ENCODE measurements around the gene HAO2. TPM values are rescaled to one million over a fixed set of nuclear protein-coding genes. Genes with fewer than 3 reads are reported as not detected.

HAO2 gene
- total RNA-seq, 2 donors from 2014 or later: not detected

DNA sequence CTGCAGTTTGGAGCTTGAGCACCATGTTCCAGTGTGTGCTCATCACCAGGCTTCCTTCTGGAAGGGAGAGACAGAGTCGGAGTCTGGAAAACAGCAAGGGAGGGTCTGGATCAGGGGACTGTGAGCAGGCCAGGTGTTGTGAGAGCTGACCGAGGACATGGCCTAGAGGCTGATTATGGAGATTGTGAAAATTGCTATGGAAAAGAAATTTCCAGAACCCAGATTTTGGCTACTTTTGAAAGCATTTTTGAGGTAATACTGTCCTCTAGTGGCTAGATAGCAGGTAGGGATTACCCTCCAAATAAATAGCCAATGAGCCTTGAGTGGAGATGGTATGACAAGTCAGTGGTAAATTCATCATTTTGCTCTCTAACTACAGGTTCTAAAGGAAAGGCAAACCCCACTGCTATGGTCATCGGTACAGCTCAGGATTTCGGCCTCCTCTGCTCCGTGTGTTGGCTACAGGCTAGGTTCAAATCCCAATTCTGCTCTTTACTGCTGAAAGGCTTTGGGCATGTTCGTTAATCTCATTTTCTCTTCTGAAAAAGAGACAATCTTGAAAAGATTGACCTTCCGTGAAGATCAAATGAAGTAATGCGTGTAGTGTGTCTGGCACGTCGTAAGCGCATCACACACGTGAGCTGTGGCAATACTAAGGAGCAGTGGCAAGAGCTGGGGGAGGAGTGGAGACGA is 1.0 kb upstream of the HAO2 start:
- H3K36me3 ChIP-seq: no peaks in the 10 kb centered on the region
- TF ChIP-seq, protein P1, sequence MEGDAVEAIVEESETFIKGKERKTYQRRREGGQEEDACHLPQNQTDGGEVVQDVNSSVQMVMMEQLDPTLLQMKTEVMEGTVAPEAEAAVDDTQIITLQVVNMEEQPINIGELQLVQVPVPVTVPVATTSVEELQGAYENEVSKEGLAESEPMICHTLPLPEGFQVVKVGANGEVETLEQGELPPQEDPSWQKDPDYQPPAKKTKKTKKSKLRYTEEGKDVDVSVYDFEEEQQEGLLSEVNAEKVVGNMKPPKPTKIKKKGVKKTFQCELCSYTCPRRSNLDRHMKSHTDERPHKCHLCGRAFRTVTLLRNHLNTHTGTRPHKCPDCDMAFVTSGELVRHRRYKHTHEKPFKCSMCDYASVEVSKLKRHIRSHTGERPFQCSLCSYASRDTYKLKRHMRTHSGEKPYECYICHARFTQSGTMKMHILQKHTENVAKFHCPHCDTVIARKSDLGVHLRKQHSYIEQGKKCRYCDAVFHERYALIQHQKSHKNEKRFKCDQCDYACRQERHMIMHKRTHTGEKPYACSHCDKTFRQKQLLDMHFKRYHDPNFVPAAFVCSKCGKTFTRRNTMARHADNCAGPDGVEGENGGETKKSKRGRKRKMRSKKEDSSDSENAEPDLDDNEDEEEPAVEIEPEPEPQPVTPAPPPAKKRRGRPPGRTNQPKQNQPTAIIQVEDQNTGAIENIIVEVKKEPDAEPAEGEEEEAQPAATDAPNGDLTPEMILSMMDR (IDR thresholded peaks at IDR 0.05): peak; percentile 35 to 84
- DNase-seq (ENCODE audit: low spot score): no peak

GRCh38 chr1:119370748-119371147 is 2.2 kb downstream of the HAO2 start:
- Histone ChIP-seq H3K4me1 (no peaks in the 10 kb centered on the region), H3K9me3 (no peaks in the 10 kb centered on the region), H3K4me3 (no peak overlapping the region), H3K36me3 (no peaks in the 10 kb centered on the region), H3K27me3 (no peaks in the 10 kb centered on the region), H3K27ac (no peak overlapping the region)
- DNase-seq (ENCODE audit: low spot score): no peak
- TF ChIP-seq, protein P1 (IDR thresholded peaks at IDR 0.05): no peak

More for the DNA sequence above, 1.0 kb upstream of the HAO2 start:
- Histone ChIP-seq H3K4me3 (no peak overlapping the region), H3K27ac (no peak overlapping the region), H3K9me3 (no peaks in the 10 kb centered on the region), H3K4me1 (no peaks in the 10 kb centered on the region), H3K27me3 (no peaks in the 10 kb centered on the region)

DNA sequence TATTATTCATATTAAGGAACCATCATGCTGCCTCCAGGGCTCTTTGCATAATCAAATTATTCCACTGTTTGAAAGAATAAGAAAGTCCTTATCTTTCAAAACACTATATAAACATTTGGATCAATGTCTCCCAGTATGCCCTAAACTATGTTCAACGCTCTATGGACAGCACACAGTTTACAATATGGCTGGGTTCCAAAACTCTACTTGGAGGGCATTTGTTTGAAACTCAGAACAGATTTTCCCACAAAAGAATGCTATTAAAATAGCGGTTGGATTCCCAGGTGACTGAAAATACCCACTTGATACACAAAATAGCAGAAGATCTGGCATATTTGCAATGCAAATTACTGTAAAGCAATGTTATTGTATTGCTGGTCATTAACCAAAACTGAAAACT is 3.2 kb downstream of the HAO2 start:
- H3K4me3 ChIP-seq: no peak overlapping the region
- H3K36me3 ChIP-seq: no peaks in the 10 kb centered on the region
- no peaks in the 10 kb centered on the region for H3K27me3 ChIP-seq
- DNase-seq (ENCODE audit: low spot score): no peak
- no peaks in the 10 kb centered on the region for H3K4me1 ChIP-seq
- TF ChIP-seq, protein P1 (IDR thresholded peaks at IDR 0.05): no peak
- H3K9me3 ChIP-seq: no peaks in the 10 kb centered on the region
- no peak overlapping the region for H3K27ac ChIP-seq

- Histone ChIP-seq H3K4me3 (no peak overlapping the region), H3K27me3 (no peaks in the 10 kb centered on the region), H3K4me1 (no peaks in the 10 kb centered on the region), H3K9me3 (no peaks in the 10 kb centered on the region), H3K36me3 (no peaks in the 10 kb centered on the region), H3K27ac (no peak overlapping the region)
- TF ChIP-seq, protein P1 (IDR thresholded peaks at IDR 0.05): no peak
- DNase-seq (ENCODE audit: low spot score): no peak
These were observed 4.0 kb downstream of the HAO2 start for GRCh38 chr1:119372503-119373086.

- Histone ChIP-seq H3K27ac (no peak overlapping the region), H3K36me3 (no peaks in the 10 kb centered on the region), H3K4me3 (no peak overlapping the region), H3K9me3 (no peaks in the 10 kb centered on the region), H3K27me3 (no peaks in the 10 kb centered on the region), H3K4me1 (no peaks in the 10 kb centered on the region)
- TF ChIP-seq, protein P1 (IDR thresholded peaks at IDR 0.05): no peak
- no peak for DNase-seq (ENCODE audit: low spot score)
These were observed 4.9 kb downstream of the HAO2 start for GRCh38 chr1:119373465-119373864.
